Testis (tissue), 2 donors: Measurements from ENCODE around the gene CCDC188.

Source experiments
- CTCF ChIP-seq, 3 experiments: fragments of 450-650 bp in 2 of 3; fragments of 200-600 bp in 1 of 3; sonication (generic) in 1 of 3; IDR thresholded peaks; one replicate each; pipeline ENCODE4 v1.5.1; 2016 to 2019; ENCODE audit warnings: antibody characterized with exemption in 3 of 3, mild to moderate bottlenecking in 2 of 3, moderate library complexity in 1 of 3
- POLR2A ChIP-seq: fragments of 450-650 bp; IDR thresholded peaks from one replicate; pipeline ENCODE4 v1.6.1; 2017; ENCODE audit warnings: antibody characterized with exemption, mild to moderate bottlenecking, moderate library complexity

GRCh38 chr22:20180245-20180630, 29.4 kb upstream of the CCDC188 start:
- TF ChIP-seq CTCF (IDR thresholded peaks at IDR 0.05), result peak in 1 of 3 experiments; percentile 9
- TF ChIP-seq POLR2A, result no peak
